ENCODE data around the gene ALS2. TPM values are rescaled to one million over a fixed set of nuclear protein-coding genes. Genes with fewer than 3 reads are reported as not detected.

The ALS2 gene
- total and polyA plus RNA-seq, 2 experiments from 2014 or later, result 10.7 to 34.9 TPM

- Histone ChIP-seq H2AFZ (no peak within 1 kb of the TSS), H3K27ac (peak within 1 kb of the TSS; percentile 37), H3K9me3 (ENCODE audit: low read depth) (no peaks in the 10 kb centered on the region), H3K79me2 (no peaks in the 10 kb centered on the region), H3K9me2 (replicated peaks; ENCODE audit: insufficient read depth) (no peaks in the 10 kb centered on the region), H3K4me3 (no peak within 1 kb of the TSS), H4K20me1 (ENCODE audit: insufficient read depth, poor library complexity, severe bottlenecking) (no peaks in the 10 kb centered on the region), H3K36me3 (replicated peaks; ENCODE audit: insufficient read depth, low read depth) (no peaks in the 10 kb centered on the region), H3K27me3 (no peaks in the 10 kb centered on the region), H3K4me1 (ENCODE audit: insufficient read depth) (peaks cover 16% of the 10 kb centered on the region), H3K4me2 (peak within 1 kb of the TSS; percentile 1)
- TF ChIP-seq EZH2phosphoT487 (IDR thresholded peaks at IDR 0.05; ENCODE audit: low read depth, severe bottlenecking, unreplicated experiment) (no peak), CTCF (IDR thresholded peaks at IDR 0.05; ENCODE audit: poor library complexity) (no peak), EZH2 (IDR thresholded peaks at IDR 0.05; ENCODE audit: borderline replicate concordance) (no peak)
- no peak for DNase-seq (ENCODE audit: low spot score)
- 25% methylated on average over 3 of the region's 3 CpGs for WGBS (ENCODE audit: low lambda C conversion rate, missing lambda C conversion rate)
Measured at GRCh38 chr2:201698588-201699226, 82.0 kb downstream of the ALS2 start, which contains the start of gene MPP4. Gene MPP4 (minus strand): TSS chr2:201698644. CDS start chr2:201693954, 4,690 bp downstream.

- peak overlapping the region; percentile 37 for H3K27ac ChIP-seq
- 35% methylated on average over 2 of the region's 2 CpGs for WGBS (ENCODE audit: low lambda C conversion rate, missing lambda C conversion rate)
Measured at GRCh38 chr2:201697899-201698298, 82.8 kb downstream of the ALS2 start.

GRCh38 chr2:201696151-201696659, 84.5 kb downstream of the ALS2 start:
- Histone ChIP-seq H3K9me3 (ENCODE audit: low read depth) (no peaks in the 10 kb centered on the region), H3K79me2 (no peaks in the 10 kb centered on the region), H4K20me1 (ENCODE audit: insufficient read depth, poor library complexity, severe bottlenecking) (no peaks in the 10 kb centered on the region), H3K36me3 (replicated peaks; ENCODE audit: insufficient read depth, low read depth) (no peaks in the 10 kb centered on the region), H3K27me3 (no peaks in the 10 kb centered on the region), H3K4me3 (no peak overlapping the region), H3K27ac (no peak overlapping the region), H2AFZ (no peak overlapping the region), H3K4me1 (ENCODE audit: insufficient read depth) (peaks cover 16% of the 10 kb centered on the region), H3K9me2 (replicated peaks; ENCODE audit: insufficient read depth) (no peaks in the 10 kb centered on the region), H3K4me2 (no peak overlapping the region)
- TF ChIP-seq EZH2 (IDR thresholded peaks at IDR 0.05; ENCODE audit: borderline replicate concordance) (no peak), CTCF (IDR thresholded peaks at IDR 0.05; ENCODE audit: poor library complexity) (no peak), EZH2phosphoT487 (IDR thresholded peaks at IDR 0.05; ENCODE audit: low read depth, severe bottlenecking, unreplicated experiment) (no peak)
- DNase-seq (ENCODE audit: low spot score), result no peak
- 72% methylated on average over 6 of the region's 6 CpGs for WGBS (ENCODE audit: low lambda C conversion rate, missing lambda C conversion rate)

More at GRCh38 chr2:201697899-201698298, 82.8 kb downstream of the ALS2 start:
- H3K4me3 ChIP-seq, result no peak overlapping the region
- H3K27me3 ChIP-seq, result no peaks in the 10 kb centered on the region
- peaks cover 16% of the 10 kb centered on the region for H3K4me1 ChIP-seq (ENCODE audit: insufficient read depth)
- DNase-seq (ENCODE audit: low spot score), result no peak
- TF ChIP-seq EZH2 (IDR thresholded peaks at IDR 0.05; ENCODE audit: borderline replicate concordance) (no peak), CTCF (IDR thresholded peaks at IDR 0.05; ENCODE audit: poor library complexity) (no peak), EZH2phosphoT487 (IDR thresholded peaks at IDR 0.05; ENCODE audit: low read depth, severe bottlenecking, unreplicated experiment) (no peak)
- H3K79me2 ChIP-seq, result no peaks in the 10 kb centered on the region
- H3K9me3 ChIP-seq (ENCODE audit: low read depth), result no peaks in the 10 kb centered on the region
- H2AFZ ChIP-seq, result no peak overlapping the region
- H3K36me3 ChIP-seq (replicated peaks; ENCODE audit: insufficient read depth, low read depth), result no peaks in the 10 kb centered on the region
- no peaks in the 10 kb centered on the region for H3K9me2 ChIP-seq (replicated peaks; ENCODE audit: insufficient read depth)
- no peak overlapping the region for H3K4me2 ChIP-seq
- H4K20me1 ChIP-seq (ENCODE audit: insufficient read depth, poor library complexity, severe bottlenecking), result no peaks in the 10 kb centered on the region
